Lower leg skin (tissue), 4 donors: Measurements from ENCODE around the gene CBX1. TPM values are rescaled to one million over a fixed set of nuclear protein-coding genes. Genes with fewer than 3 reads are reported as not detected.

ENCODE experiments used
- DNase-seq, 2 donors: peaks; one replicate each; pipeline ENCODE4 v3.0.0-alpha.2; 2019; ENCODE audit warnings: low spot score in 2 of 2
- H3K4me3 ChIP-seq: fragments of 200-600 bp; sonication (generic); 2 replicates; pipeline ENCODE4 v1.5.1; 2017; ENCODE audit warnings: mild to moderate bottlenecking, low read depth; ENCODE audit not compliant: poor library complexity, severe bottlenecking
- POLR2A ChIP-seq, 2 donors: fragments of 450-650 bp; IDR thresholded peaks; one replicate each; pipeline ENCODE4 v1.6.1; 2016 to 2017; ENCODE audit warnings: antibody characterized with exemption in 2 of 2, mild to moderate bottlenecking in 1 of 2, moderate library complexity in 1 of 2
- WGBS, 2 donors: methylation state at CpG; one replicate each; pipeline ENCODE4 v1.1.5; 2018; 5-methylcytosine and 5-hydroxymethylcytosine counted together
- intact Hi-C: fragments of 100-400 bp; cut with DNase I; formaldehyde crosslinking; loops from one replicate; pipeline ENCODE4 v1.15.0; 2023; ENCODE audit warnings: low total_unique reads
- total RNA-seq, 4 donors: library from RNA; depleted of rRNA; stranded (reverse); fragments of >200 nt; gene quantifications; one replicate each; pipeline ENCODE4 v1.1.0, GENCODE V29; 2016
- TF ChIP-seq, protein P1 (sequence below), 3 donors: fragments of 450-650 bp; IDR thresholded peaks; one replicate each; pipeline ENCODE4 v1.5.1; 2016; ENCODE audit warnings: antibody characterized with exemption in 3 of 3, mild to moderate bottlenecking in 3 of 3, moderate library complexity in 2 of 3

The CBX1 gene
- total RNA-seq, 4 donors from 2014 or later: 23.2 to 33.5 (median 25.6) TPM

DNA sequence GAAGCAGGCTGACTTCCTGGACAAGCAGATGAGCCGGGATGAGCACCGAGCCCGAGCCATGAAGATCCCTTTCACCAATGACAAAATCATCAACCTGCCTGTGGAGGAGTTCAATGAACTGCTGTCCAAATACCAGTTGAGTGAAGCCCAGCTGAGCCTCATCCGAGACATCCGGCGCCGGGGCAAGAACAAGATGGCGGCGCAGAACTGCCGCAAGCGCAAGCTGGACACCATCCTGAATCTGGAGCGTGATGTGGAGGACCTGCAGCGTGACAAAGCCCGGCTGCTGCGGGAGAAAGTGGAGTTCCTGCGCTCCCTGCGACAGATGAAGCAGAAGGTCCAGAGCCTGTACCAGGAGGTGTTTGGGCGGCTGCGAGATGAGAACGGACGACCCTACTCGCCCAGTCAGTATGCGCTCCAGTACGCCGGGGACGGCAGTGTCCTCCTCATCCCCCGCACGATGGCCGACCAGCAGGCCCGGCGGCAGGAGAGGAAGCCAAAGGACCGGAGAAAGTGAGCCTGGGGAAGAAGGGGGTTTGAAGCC, 42.1 kb downstream of the CBX1 start:
- no peak overlapping the region for H3K4me3 ChIP-seq
- WGBS, 2 donors: 92 to 96% methylated on average over 32 of the region's 32 CpGs
- no peak for DNase-seq
- intact Hi-C loops: no loop called here
- TF ChIP-seq POLR2A (IDR thresholded peaks at IDR 0.05): no peak
- TF ChIP-seq, protein P1, sequence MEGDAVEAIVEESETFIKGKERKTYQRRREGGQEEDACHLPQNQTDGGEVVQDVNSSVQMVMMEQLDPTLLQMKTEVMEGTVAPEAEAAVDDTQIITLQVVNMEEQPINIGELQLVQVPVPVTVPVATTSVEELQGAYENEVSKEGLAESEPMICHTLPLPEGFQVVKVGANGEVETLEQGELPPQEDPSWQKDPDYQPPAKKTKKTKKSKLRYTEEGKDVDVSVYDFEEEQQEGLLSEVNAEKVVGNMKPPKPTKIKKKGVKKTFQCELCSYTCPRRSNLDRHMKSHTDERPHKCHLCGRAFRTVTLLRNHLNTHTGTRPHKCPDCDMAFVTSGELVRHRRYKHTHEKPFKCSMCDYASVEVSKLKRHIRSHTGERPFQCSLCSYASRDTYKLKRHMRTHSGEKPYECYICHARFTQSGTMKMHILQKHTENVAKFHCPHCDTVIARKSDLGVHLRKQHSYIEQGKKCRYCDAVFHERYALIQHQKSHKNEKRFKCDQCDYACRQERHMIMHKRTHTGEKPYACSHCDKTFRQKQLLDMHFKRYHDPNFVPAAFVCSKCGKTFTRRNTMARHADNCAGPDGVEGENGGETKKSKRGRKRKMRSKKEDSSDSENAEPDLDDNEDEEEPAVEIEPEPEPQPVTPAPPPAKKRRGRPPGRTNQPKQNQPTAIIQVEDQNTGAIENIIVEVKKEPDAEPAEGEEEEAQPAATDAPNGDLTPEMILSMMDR (IDR thresholded peaks at IDR 0.05): no peak

DNA sequence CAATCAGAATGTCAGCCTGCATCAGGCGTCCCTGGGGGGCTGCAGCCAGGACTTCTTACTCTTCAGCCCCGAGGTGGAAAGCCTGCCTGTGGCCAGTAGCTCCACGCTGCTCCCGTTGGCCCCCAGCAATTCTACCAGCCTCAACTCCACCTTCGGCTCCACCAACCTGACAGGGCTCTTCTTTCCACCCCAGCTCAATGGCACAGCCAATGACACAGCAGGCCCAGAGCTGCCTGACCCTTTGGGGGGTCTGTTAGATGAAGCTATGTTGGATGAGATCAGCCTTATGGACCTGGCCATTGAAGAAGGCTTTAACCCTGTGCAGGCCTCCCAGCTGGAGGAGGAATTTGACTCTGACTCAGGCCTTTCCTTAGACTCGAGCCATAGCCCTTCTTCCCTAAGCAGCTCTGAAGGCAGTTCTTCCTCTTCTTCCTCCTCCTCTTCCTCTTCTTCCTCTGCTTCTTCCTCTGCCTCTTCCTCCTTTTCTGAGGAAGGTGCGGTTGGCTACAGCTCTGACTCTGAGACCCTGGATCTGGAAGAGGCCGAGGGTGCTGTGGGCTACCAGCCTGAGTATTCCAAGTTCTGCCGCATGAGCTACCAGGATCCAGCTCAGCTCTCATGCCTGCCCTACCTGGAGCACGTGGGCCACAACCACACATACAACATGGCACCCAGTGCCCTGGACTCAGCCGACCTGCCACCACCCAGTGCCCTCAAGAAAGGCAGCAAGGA, 42.7 kb downstream of the CBX1 start:
- intact Hi-C loops: no loop called here
- WGBS, 2 donors: 85 to 86% methylated on average over 9 to 10 of the region's 11 CpGs
- DNase-seq: no peak
- H3K4me3 ChIP-seq: no peak overlapping the region
- no peak for TF ChIP-seq POLR2A (IDR thresholded peaks at IDR 0.05)
- TF ChIP-seq, protein P1 (IDR thresholded peaks at IDR 0.05): no peak

DNA sequence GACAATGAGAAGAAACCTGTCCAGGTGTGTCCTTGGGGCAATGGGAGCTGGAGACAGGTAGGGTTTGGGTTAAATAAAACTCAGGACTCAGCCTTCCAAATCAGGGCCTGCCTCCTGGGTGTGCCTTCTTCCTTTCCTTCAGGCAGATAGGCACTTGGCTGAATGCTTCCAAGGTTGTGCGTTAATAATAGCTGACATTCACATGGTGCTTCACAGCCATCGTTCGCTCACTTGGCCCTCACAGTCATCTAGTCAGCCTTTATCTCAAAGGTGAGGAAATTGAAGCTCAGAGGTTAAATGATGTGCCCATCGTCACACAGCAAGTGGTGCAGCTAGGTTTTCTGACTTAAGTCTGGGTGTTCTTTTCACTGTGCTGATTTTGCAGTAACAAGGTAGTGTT, 43.7 kb downstream of the CBX1 start:
- WGBS, 2 donors: 47 to 49% methylated on average over 4 of the region's 4 CpGs
- intact Hi-C loops: no loop called here
- H3K4me3 ChIP-seq: no peak overlapping the region
- TF ChIP-seq, protein P1 (IDR thresholded peaks at IDR 0.05): no peak
- TF ChIP-seq POLR2A (IDR thresholded peaks at IDR 0.05): no peak
- DNase-seq: no peak

DNA sequence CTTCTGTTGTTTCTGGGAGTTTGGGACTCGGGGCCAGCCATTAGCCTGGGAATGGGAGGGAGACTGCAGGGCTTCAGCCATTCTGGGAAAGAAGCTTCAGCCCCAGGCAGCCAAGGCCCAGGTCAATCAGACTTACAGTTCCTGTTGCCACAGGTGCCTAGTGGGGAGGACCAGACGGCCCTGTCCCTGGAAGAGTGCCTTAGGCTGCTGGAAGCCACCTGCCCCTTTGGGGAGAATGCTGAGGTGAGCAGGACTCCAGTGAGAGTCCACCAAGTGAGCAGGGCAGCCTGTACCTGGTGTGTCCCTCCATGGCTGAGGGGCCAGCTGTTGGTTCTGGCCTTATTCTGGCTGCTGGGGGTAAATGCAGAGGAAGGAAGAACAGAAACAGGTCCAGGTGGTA, 44.4 kb downstream of the CBX1 start:
- 63 to 69% methylated on average over 1 to 2 of the region's 2 CpGs for WGBS, 2 donors
- no peak for TF ChIP-seq POLR2A (IDR thresholded peaks at IDR 0.05)
- TF ChIP-seq, protein P1 (IDR thresholded peaks at IDR 0.05): no peak
- no peak for DNase-seq
- no peak overlapping the region for H3K4me3 ChIP-seq
- intact Hi-C loops: no loop called here

DNA sequence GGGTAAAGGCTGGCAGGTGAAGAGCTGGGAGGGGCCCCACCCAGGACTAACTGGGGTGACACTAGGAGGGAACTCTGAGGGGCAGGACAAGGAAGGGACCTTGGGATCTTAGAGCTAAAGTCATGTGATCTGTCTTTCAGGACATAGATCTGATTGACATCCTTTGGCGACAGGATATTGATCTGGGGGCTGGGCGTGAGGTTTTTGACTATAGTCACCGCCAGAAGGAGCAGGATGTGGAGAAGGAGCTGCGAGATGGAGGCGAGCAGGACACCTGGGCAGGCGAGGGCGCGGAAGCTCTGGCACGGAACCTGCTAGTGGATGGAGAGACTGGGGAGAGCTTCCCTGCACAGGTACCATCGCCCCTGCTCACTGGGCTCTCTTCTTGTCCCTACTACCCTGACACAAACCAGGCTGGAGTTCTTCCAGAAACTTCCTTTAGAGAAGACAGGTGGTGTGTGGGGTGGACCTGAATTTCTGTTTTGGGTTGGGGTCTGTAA, 45.0 kb downstream of the CBX1 start:
- 74 to 78% methylated on average over 10 of the region's 10 CpGs for WGBS, 2 donors
- no peak for DNase-seq
- TF ChIP-seq, protein P1 (IDR thresholded peaks at IDR 0.05): no peak
- TF ChIP-seq POLR2A (IDR thresholded peaks at IDR 0.05): no peak
- intact Hi-C loops: no loop called here
- no peak overlapping the region for H3K4me3 ChIP-seq
